ENCODE data around the gene ASB6.

Gene ASB6

DNA sequence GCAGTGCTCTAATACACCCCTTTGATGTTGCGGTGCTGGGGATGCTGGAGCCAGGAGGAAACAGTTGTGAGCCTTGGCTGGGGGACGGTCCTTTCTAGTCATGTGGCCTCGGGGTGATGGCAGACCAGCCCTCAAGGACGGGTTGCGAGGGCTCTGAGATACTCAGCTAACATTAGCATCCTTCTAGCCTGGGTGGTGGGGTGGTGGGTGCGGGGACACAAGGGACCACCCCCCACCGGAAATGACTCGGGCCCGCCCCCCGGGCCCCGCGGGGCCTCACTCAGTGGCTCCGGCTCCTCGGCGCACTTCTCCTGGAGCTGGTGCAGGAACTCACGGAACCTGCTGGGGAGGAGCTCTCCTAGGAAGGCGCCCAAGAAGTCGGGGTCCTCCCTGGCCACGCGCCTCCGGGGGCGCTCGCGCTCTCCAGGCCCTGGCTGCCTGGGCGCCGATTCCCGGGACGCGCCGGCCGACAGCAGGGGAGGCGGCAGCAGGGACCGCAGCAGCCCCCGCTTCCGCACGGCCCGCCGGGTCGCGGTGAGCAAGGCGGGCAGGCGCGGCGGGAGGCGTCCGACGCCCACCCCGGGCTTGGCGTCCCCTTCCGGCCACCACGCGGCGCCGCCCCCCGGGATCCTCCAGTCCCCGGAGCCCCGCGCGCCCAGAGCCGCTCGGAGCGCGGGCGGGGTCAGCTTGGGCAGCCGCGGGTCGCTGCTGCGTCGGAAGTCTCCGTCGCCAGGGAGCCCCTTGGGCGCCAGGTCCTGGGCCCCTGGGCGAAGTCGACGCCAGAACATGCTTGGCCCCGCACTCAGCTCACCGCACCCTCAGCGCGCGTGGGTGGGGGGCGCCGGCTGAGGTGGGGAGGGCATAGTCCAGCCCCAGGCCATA lies 21.9 kb downstream of the ASB6 start:
- H3K27me3 ChIP-seq (ENCODE audit: control insufficient read depth in 3 of 3, insufficient read depth in 3 of 3, low read depth in 1 of 3, low read length in 3 of 3) = peaks cover 4 to 30% (median 7%) of the 10 kb centered on the region in 3 experiments
- H2AFZ ChIP-seq (ENCODE audit: low read length) = peak overlapping the region; percentile 63
- peak overlapping the region; percentile 54 for H4K91ac ChIP-seq (ENCODE audit: low read depth, low read length, poor library complexity)
- H2BK12ac ChIP-seq (ENCODE audit: low read length) = peak overlapping the region; percentile 24
- H2BK15ac ChIP-seq (ENCODE audit: low read length) = peak overlapping the region; percentile 92
- no peak overlapping the region for H3K27ac ChIP-seq (replicated peaks; ENCODE audit: low read length)
- DNase-seq (ENCODE audit: low spot score) = no peak
- H3K79me1 ChIP-seq (ENCODE audit: low read depth, low read length) = no peaks in the 10 kb centered on the region
- peak overlapping the region; percentile 58 for H3K23ac ChIP-seq (ENCODE audit: low read depth, low read length, poor library complexity)
- peak overlapping the region; percentile 25 to 83 for H3K4me3 ChIP-seq (ENCODE audit: low read length in 2 of 2)
- no CpG with 5 or more reads among the region's 82 CpGs for WGBS, 2 donors (ENCODE audit: extremely low coverage in 2 of 2, insufficient read length in 2 of 2, insufficient replicate concordance in 1 of 2)
- H2BK120ac ChIP-seq (ENCODE audit: low read depth, low read length) = peak overlapping the region; percentile 21
- H3K4ac ChIP-seq (ENCODE audit: low read length) = no peak overlapping the region
- H4K8ac ChIP-seq (ENCODE audit: low read depth, low read length) = peak overlapping the region; percentile 96
- peak overlapping the region; percentile 99 for H3K18ac ChIP-seq (ENCODE audit: low read length)
- peaks cover 0 to 5% of the 10 kb centered on the region in 2 donors for H3K9me3 ChIP-seq (replicated peaks in 1 of 2; ENCODE audit: control insufficient read depth in 2 of 2, insufficient read depth in 1 of 2, low read depth in 1 of 2, low read length in 2 of 2)
- peaks cover 2 to 7% of the 10 kb centered on the region in 2 donors for H3K4me1 ChIP-seq (ENCODE audit: control insufficient read depth in 2 of 2, insufficient read depth in 1 of 2, low read depth in 1 of 2, low read length in 2 of 2)
- no peak overlapping the region for H2BK5ac ChIP-seq (ENCODE audit: low read length)
- H3K9ac ChIP-seq (ENCODE audit: low read depth, low read length, poor library complexity) = peak overlapping the region; percentile 89
- peak overlapping the region; percentile 57 for H2AK5ac ChIP-seq (ENCODE audit: low read depth, low read length)
- H3K14ac ChIP-seq (ENCODE audit: low read length) = peak overlapping the region; percentile 94
- peak overlapping the region; percentile 84 for H3K4me2 ChIP-seq (ENCODE audit: insufficient read depth, low read length, poor library complexity, severe bottlenecking)
- H3K36me3 ChIP-seq (replicated peaks in 1 of 2; ENCODE audit: control insufficient read depth in 2 of 2, insufficient read depth in 2 of 2, low read length in 2 of 2) = no peaks in the 10 kb centered on the region

DNA sequence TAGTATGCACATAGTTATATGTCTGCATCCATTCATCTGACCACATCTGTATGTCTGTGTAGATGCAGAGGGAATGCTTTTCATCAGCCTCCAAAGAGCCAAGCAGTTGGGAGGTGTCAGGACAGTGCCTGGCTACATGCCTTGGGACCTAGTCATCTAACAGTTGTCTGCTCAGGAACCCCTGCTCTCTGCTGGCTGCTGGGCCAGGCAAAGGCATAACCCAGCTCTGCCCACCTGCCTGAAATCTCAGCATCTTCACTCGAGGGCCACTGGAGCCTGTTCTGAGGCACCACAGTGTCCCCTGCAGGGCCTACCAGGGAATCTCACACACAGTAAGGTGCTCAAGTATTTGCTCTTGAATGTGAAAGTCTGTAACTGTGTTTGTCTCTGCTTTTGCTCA lies 24.8 kb downstream of the ASB6 start:
- H2BK12ac ChIP-seq (ENCODE audit: low read length) = peak overlapping the region; percentile 30
- no peak overlapping the region for H4K91ac ChIP-seq (ENCODE audit: low read depth, low read length, poor library complexity)
- H3K4me2 ChIP-seq (ENCODE audit: insufficient read depth, low read length, poor library complexity, severe bottlenecking) = no peak overlapping the region
- no peak overlapping the region for H3K18ac ChIP-seq (ENCODE audit: low read length)
- DNase-seq (ENCODE audit: low spot score) = no peak
- no peak overlapping the region for H4K8ac ChIP-seq (ENCODE audit: low read depth, low read length)
- H3K79me1 ChIP-seq (ENCODE audit: low read depth, low read length) = no peaks in the 10 kb centered on the region
- no peak overlapping the region for H2AFZ ChIP-seq (ENCODE audit: low read length)
- peaks cover 4 to 30% (median 7%) of the 10 kb centered on the region in 3 experiments for H3K27me3 ChIP-seq (ENCODE audit: control insufficient read depth in 3 of 3, insufficient read depth in 3 of 3, low read depth in 1 of 3, low read length in 3 of 3)
- no peak overlapping the region for H2BK120ac ChIP-seq (ENCODE audit: low read depth, low read length)
- no CpG with 5 or more reads among the region's 1 CpG for WGBS, 2 donors (ENCODE audit: extremely low coverage in 2 of 2, insufficient read length in 2 of 2, insufficient replicate concordance in 1 of 2)
- peaks cover 10 to 18% of the 10 kb centered on the region in 2 donors for H3K4me1 ChIP-seq (ENCODE audit: control insufficient read depth in 2 of 2, insufficient read depth in 1 of 2, low read depth in 1 of 2, low read length in 2 of 2)
- no peaks in the 10 kb centered on the region for H3K36me3 ChIP-seq (replicated peaks in 1 of 2; ENCODE audit: control insufficient read depth in 2 of 2, insufficient read depth in 2 of 2, low read length in 2 of 2)
- H3K9me3 ChIP-seq (replicated peaks in 1 of 2; ENCODE audit: control insufficient read depth in 2 of 2, insufficient read depth in 1 of 2, low read depth in 1 of 2, low read length in 2 of 2) = peaks cover 0 to 5% of the 10 kb centered on the region in 2 donors
- no peak overlapping the region for H3K23ac ChIP-seq (ENCODE audit: low read depth, low read length, poor library complexity)
- no peak overlapping the region for H2BK15ac ChIP-seq (ENCODE audit: low read length)
- no peak overlapping the region for H3K27ac ChIP-seq (replicated peaks; ENCODE audit: low read length)
- no peak overlapping the region for H3K9ac ChIP-seq (ENCODE audit: low read depth, low read length, poor library complexity)
- H3K14ac ChIP-seq (ENCODE audit: low read length) = no peak overlapping the region
- H2AK5ac ChIP-seq (ENCODE audit: low read depth, low read length) = no peak overlapping the region
- peak overlapping the region in 1 of 2 donors; percentile 32 for H3K4me3 ChIP-seq (ENCODE audit: low read length in 2 of 2)
- H2BK5ac ChIP-seq (ENCODE audit: low read length) = no peak overlapping the region
- no peak overlapping the region for H3K4ac ChIP-seq (ENCODE audit: low read length)

DNA sequence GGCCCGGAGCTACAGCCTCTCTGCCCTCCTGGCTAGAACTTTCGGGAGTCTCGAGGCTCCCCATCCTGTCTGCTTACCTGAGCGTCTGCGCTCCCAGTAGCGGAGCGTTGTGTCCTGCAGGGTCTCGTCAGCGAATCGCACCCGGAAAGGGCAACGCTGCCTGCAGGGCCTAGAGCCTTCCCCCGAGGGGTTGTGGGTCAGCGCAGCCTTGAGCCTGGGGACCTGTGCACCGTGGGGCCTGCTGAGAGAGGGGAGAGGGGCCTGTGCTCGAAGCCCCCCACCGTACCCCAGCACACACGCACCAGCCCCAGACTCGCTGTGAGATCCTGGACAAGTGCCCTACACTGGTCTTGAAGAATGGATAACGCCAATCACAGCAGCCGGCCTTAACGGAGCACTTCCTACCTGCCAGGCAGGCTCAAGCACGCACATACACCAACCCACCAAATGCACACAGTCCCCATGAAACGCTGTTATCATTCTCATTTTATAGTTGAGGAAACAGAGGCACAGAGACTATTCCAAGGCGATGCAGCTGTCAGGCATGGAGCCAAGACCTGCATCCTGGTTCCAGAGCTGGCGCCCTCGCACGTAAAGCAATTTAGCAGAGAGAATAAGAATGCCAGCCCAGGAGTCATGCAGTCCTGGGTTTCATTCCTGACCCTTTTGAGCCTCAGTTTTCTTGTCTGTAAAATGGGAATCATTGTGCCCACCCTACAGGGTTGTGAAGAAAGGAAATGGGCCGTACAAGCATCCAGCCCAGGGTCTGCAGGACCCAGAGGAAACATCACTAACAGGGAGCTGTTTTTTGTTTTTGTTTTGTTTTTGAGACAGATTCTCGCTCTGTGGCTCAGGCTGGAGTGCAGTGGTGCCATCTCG lies 26.3 kb downstream of the ASB6 start:
- H4K91ac ChIP-seq (ENCODE audit: low read depth, low read length, poor library complexity) = peak overlapping the region; percentile 46
- DNase-seq (ENCODE audit: low spot score) = no peak
- WGBS, 2 donors (ENCODE audit: extremely low coverage in 2 of 2, insufficient read length in 2 of 2, insufficient replicate concordance in 1 of 2) = no CpG with 5 or more reads among the region's 31 CpGs

More for the DNA sequence above, 26.3 kb downstream of the ASB6 start:
- H2BK15ac ChIP-seq (ENCODE audit: low read length) = peak overlapping the region; percentile 77
- no peak overlapping the region for H2AFZ ChIP-seq (ENCODE audit: low read length)
- H3K4me1 ChIP-seq (ENCODE audit: control insufficient read depth in 2 of 2, insufficient read depth in 1 of 2, low read depth in 1 of 2, low read length in 2 of 2) = peaks cover 13 to 21% of the 10 kb centered on the region in 2 donors
- no peak overlapping the region for H3K4me2 ChIP-seq (ENCODE audit: insufficient read depth, low read length, poor library complexity, severe bottlenecking)
- peaks cover 2 to 17% (median 4%) of the 10 kb centered on the region in 3 experiments for H3K27me3 ChIP-seq (ENCODE audit: control insufficient read depth in 3 of 3, insufficient read depth in 3 of 3, low read depth in 1 of 3, low read length in 3 of 3)
- no peaks in the 10 kb centered on the region for H3K36me3 ChIP-seq (replicated peaks in 1 of 2; ENCODE audit: control insufficient read depth in 2 of 2, insufficient read depth in 2 of 2, low read length in 2 of 2)
- peaks cover 0 to 5% of the 10 kb centered on the region in 2 donors for H3K9me3 ChIP-seq (replicated peaks in 1 of 2; ENCODE audit: control insufficient read depth in 2 of 2, insufficient read depth in 1 of 2, low read depth in 1 of 2, low read length in 2 of 2)
- peak overlapping the region; percentile 10 for H3K9ac ChIP-seq (ENCODE audit: low read depth, low read length, poor library complexity)
- H3K4me3 ChIP-seq (ENCODE audit: low read length in 2 of 2) = no peak overlapping the region
- H3K27ac ChIP-seq (replicated peaks; ENCODE audit: low read length) = no peak overlapping the region
- H3K79me1 ChIP-seq (ENCODE audit: low read depth, low read length) = no peaks in the 10 kb centered on the region
- H2BK12ac ChIP-seq (ENCODE audit: low read length) = peak overlapping the region; percentile 73
- peak overlapping the region; percentile 70 for H3K23ac ChIP-seq (ENCODE audit: low read depth, low read length, poor library complexity)
- no peak overlapping the region for H2BK5ac ChIP-seq (ENCODE audit: low read length)
- no peak overlapping the region for H3K4ac ChIP-seq (ENCODE audit: low read length)
- H3K18ac ChIP-seq (ENCODE audit: low read length) = no peak overlapping the region
- H2AK5ac ChIP-seq (ENCODE audit: low read depth, low read length) = peak overlapping the region; percentile 90
- no peak overlapping the region for H3K14ac ChIP-seq (ENCODE audit: low read length)
- no peak overlapping the region for H4K8ac ChIP-seq (ENCODE audit: low read depth, low read length)
- no peak overlapping the region for H2BK120ac ChIP-seq (ENCODE audit: low read depth, low read length)
